Lower leg skin (tissue), 4 donors: ENCODE data around the gene NXPH2. TPM values are rescaled to one million over a fixed set of nuclear protein-coding genes. Genes with fewer than 3 reads are reported as not detected.

Experiments used
- DNase-seq, 2 donors: peaks; one replicate each; pipeline ENCODE4 v3.0.0-alpha.2; 2019; ENCODE audit warnings: low spot score in 2 of 2
- H3K4me3 ChIP-seq: fragments of 200-600 bp; sonication (generic); 2 replicates; pipeline ENCODE4 v1.5.1; 2017; ENCODE audit warnings: mild to moderate bottlenecking, low read depth; ENCODE audit not compliant: poor library complexity, severe bottlenecking
- CTCF ChIP-seq, 3 donors: fragments of 450-650 bp; IDR thresholded peaks; one replicate each; pipeline ENCODE4 v1.5.1; 2016; ENCODE audit warnings: antibody characterized with exemption in 3 of 3, mild to moderate bottlenecking in 3 of 3, moderate library complexity in 2 of 3
- POLR2A ChIP-seq, 2 donors: fragments of 450-650 bp; IDR thresholded peaks; one replicate each; pipeline ENCODE4 v1.6.1; 2016 to 2017; ENCODE audit warnings: antibody characterized with exemption in 2 of 2, mild to moderate bottlenecking in 1 of 2, moderate library complexity in 1 of 2
- WGBS, 2 donors: methylation state at CpG; one replicate each; pipeline ENCODE4 v1.1.5; 2018; 5-methylcytosine and 5-hydroxymethylcytosine counted together
- intact Hi-C: fragments of 100-400 bp; cut with DNase I; formaldehyde crosslinking; loops from one replicate; pipeline ENCODE4 v1.15.0; 2023; ENCODE audit warnings: low total_unique reads
- total RNA-seq, 4 donors: library from RNA; depleted of rRNA; stranded (reverse); fragments of >200 nt; gene quantifications; one replicate each; pipeline ENCODE4 v1.1.0, GENCODE V29; 2016

NXPH2 gene
- total RNA-seq, 4 donors from 2014 or later, result not detected

- DNase-seq, result no peak
- intact Hi-C loops, result loop anchor here (10.0 kb wide), 2 partner anchors 688 to 868 kb away; no protein-coding TSS in a partner anchor
- TF ChIP-seq CTCF (IDR thresholded peaks at IDR 0.05) (no peak), POLR2A (IDR thresholded peaks at IDR 0.05) (no peak)
- WGBS, 2 donors, result 82 to 87% methylated on average over 5 of the region's 5 CpGs
- no peak overlapping the region for H3K4me3 ChIP-seq
Measured at GRCh38 chr2:138782383-138782782, 2.2 kb upstream of the NXPH2 start.

GRCh38 chr2:138780908-138781307 lies 718 bp upstream of the NXPH2 start:
- no peak overlapping the region for H3K4me3 ChIP-seq
- TF ChIP-seq POLR2A (IDR thresholded peaks at IDR 0.05) (no peak), CTCF (IDR thresholded peaks at IDR 0.05) (no peak)
- intact Hi-C loops, result loop anchor here (10.0 kb wide), 2 partner anchors 686 to 866 kb away; no protein-coding TSS in a partner anchor
- WGBS, 2 donors, result 15 to 18% methylated on average over 19 of the region's 19 CpGs
- no peak for DNase-seq

GRCh38 chr2:138780446-138780880 lies 273 bp upstream of the NXPH2 start:
- no peak overlapping the region for H3K4me3 ChIP-seq
- TF ChIP-seq CTCF (IDR thresholded peaks at IDR 0.05) (no peak), POLR2A (IDR thresholded peaks at IDR 0.05) (no peak)
- WGBS, 2 donors, result 2 to 5% methylated on average over 8 to 36 of the region's 40 CpGs
- DNase-seq, result no peak
- intact Hi-C loops, result loop anchor here (10.0 kb wide), 2 partner anchors 686 to 866 kb away; no protein-coding TSS in a partner anchor

GRCh38 chr2:138779406-138779780 lies 797 bp downstream of the NXPH2 start:
- TF ChIP-seq POLR2A (IDR thresholded peaks at IDR 0.05) (no peak), CTCF (IDR thresholded peaks at IDR 0.05) (no peak)
- H3K4me3 ChIP-seq, result no peak overlapping the region
- intact Hi-C loops, result no loop called here
- WGBS, 2 donors, result 1 to 2% methylated on average over 20 of the region's 20 CpGs
- no peak for DNase-seq

- H3K4me3 ChIP-seq, result no peak overlapping the region
- no peak for DNase-seq
- intact Hi-C loops, result no loop called here
- WGBS, 2 donors, result 56 to 61% methylated on average over 2 of the region's 2 CpGs
- TF ChIP-seq POLR2A (IDR thresholded peaks at IDR 0.05) (no peak), CTCF (IDR thresholded peaks at IDR 0.05) (no peak)
Measured at GRCh38 chr2:138777996-138778395, 2.2 kb downstream of the NXPH2 start.

GRCh38 chr2:138775736-138776135 lies 4.5 kb downstream of the NXPH2 start:
- H3K4me3 ChIP-seq, result no peak overlapping the region
- no peak for TF ChIP-seq POLR2A (IDR thresholded peaks at IDR 0.05)
- no peak for TF ChIP-seq CTCF (IDR thresholded peaks at IDR 0.05)
- 67% methylated on average over 4 of the region's 4 CpGs for whole genome bisulfite sequencing, 2 donors
- no peak for DNase-seq
- intact Hi-C loops, result no loop called here
